HuH-7.5 (cell line): ENCODE data around the gene B4GALNT2.
"Not testable (repeated sequence)": the region's sequence is repeated elsewhere in the genome, so short reads cannot be mapped to it uniquely, and the experiment has no call there.

Experiments
- DNase-seq: peaks from one replicate; pipeline ENCODE4 v3.0.0; 2011; ENCODE audit warnings: low spot score

The B4GALNT2 gene, protein sequence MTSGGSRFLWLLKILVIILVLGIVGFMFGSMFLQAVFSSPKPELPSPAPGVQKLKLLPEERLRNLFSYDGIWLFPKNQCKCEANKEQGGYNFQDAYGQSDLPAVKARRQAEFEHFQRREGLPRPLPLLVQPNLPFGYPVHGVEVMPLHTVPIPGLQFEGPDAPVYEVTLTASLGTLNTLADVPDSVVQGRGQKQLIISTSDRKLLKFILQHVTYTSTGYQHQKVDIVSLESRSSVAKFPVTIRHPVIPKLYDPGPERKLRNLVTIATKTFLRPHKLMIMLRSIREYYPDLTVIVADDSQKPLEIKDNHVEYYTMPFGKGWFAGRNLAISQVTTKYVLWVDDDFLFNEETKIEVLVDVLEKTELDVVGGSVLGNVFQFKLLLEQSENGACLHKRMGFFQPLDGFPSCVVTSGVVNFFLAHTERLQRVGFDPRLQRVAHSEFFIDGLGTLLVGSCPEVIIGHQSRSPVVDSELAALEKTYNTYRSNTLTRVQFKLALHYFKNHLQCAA

DNA sequence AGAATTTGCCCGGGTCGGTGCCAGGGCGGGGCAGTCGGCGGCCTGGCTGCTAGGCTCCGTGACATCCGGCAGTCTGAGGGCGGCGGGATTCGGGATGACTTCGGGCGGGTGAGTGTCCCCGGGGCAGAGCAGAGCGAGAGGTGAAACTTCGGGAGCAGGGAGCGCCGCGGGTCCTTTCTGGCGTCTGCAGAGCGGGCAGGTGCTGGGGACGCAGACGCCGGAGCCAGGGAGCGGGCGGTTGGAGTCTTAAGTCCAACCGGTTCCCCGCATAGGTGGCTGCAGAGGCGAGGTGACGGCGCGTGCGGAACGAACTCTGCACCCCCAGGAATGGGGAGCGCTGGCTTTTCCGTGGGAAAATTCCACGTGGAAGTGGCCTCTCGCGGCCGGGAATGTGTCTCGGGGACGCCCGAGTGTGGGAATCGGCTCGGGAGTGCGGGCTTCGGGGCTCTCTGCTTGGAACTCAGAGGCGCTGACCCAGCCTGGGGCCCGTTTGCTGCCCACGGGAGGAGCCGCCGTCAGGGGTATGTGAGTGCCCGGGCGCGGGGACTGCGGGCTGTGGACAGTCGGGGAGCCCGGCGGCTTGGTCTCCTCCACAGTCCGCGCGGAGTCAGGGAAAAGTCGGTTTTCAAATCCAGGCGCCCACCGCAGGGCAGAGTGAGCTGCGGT lies at the start of gene B4GALNT2:
TSS of gene B4GALNT2 (plus strand) at position 71 of the 666 bp plus-strand sequence. CDS start at position 95, 24 bp downstream.
- DNase-seq, result peak; percentile 65

GRCh38 chr17:49085046-49085445 lies 47.5 kb upstream of the B4GALNT2 start:
- DNase-seq, result not testable (repeated sequence)

GRCh38 chr17:49085565-49086315 lies 46.8 kb upstream of the B4GALNT2 start:
- no peak for DNase-seq

- no peak for DNase-seq
Observed at GRCh38 chr17:49086316-49086605, 46.3 kb upstream of the B4GALNT2 start.

- DNase-seq, result no peak
Observed at GRCh38 chr17:49086649-49087048, 45.9 kb upstream of the B4GALNT2 start.

- DNase-seq, result no peak
Observed at GRCh38 chr17:49089094-49089493, 43.5 kb upstream of the B4GALNT2 start.

DNA sequence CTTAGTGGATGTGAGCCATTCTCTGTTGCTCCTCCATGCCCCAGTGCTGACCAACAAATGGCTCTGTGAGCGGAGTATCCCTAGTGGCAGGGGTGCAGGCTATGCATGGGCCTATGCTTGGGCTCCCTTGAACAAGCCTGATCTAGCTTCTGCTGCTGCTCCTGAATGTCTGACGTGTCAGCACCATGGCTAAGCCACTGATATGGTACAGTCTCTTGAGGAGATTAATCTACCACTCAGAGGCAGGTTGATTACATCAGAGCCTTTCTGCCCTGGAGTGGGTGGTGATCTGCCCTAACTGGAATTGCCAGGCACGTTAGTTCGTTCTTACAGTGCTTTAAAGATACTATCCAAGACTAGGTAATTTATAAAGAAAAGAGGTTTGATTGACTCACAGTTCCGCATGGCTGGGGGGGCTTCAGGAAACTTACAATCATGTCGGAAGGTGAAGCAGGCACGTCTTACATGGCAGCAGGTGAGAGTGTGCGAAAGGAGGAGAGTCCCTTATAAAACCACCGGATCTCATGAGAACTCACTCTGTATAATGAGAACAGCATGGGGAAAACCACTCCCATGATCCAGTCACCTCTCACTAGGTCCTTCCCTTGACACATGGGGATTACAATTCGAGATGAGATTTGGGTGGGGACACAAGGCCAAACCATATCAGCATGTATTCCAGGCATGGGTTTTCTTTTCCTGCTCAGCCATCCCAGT lies 41.5 kb upstream of the B4GALNT2 start:
- DNase-seq, result no peak

- no peak for DNase-seq
Observed at GRCh38 chr17:49093131-49093530, 39.4 kb upstream of the B4GALNT2 start.

DNA sequence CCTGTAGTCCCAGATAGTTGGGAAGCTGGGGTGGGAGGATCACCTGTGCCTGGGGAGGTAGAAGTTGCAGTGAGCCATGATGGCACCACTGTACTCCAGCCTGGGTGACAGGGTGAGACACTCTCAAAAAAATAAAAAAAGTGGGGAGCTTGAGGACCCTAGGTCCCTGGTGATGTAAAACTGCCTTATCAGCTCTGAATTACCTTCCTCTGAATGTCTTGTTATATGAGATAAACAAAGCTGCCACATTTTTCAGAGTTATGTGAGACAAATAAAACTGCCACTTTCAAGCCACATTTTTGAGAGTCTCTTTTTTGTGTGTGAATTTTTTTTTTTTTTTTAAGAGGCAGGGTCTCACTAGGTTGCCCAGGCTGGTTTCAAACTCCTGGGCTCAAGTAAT lies 32.0 kb upstream of the B4GALNT2 start:
- no peak for DNase-seq

- peak; percentile 33 for DNase-seq
Observed at GRCh38 chr17:49101054-49101534, 31.5 kb upstream of the B4GALNT2 start.

DNA sequence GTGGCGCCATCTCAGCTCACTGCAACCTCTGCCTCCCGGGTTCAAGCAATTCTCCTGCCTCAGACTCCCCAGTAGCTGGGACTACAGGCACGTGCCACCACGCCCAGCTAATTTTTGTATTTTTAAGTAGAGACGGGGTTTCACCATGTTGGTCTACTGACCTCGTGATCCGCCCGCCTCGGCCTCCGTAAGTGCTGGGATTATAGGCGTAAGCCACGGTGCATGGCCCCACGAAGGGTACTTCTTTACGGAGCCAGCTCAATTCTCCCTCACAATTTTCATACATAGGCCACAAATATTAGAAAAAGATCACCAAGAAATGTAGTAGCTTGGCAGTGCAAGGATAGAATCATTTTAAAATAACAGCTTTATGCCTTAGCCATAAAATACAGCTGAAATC lies 29.2 kb upstream of the B4GALNT2 start:
- DNase-seq, result not testable (repeated sequence)

GRCh38 chr17:49104511-49105074 lies 28.0 kb upstream of the B4GALNT2 start:
- DNase-seq, result no peak

DNA sequence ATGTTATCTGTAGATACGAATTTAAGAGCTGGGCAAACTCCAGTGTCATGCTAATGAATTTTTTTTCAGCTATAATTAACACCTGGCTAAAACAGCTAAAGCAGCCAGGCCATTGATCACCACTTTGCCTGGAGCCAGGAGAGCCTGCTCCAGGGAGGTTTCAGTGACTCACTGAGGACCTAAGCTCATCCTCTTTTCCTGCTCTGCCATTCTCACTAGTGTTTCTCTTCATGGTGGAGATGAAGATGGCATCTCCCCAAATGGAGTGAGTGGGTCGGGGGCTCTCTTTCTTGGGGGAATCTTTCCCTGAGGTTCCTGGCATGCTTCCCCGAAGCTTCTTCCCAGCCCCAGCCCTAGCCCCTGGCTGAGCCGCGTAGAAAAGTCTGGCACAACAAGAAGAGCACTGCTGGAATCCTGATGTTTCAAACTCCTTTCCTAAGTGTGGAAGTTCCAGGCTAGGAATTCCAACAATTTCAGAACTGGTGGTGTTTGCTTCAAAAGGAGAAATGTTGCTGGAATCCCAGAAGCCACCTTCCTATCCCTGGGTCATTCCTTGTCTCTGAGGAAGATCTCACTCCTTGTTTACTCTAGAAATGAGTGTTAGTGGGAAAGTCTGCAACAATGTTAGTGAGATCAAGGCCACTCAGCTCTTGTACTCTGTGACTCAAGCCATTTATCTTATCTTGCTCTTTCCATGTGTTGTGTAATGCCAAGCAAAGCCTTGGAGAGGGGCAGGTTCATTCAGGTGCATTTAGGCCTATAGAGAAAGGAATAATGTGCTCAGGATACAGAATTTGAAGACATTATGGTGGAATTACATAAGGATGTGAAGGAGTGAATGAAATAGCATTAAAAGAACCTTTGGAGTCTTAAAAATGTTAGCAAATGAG lies 26.0 kb upstream of the B4GALNT2 start:
- DNase-seq, result peak; percentile 38

DNA sequence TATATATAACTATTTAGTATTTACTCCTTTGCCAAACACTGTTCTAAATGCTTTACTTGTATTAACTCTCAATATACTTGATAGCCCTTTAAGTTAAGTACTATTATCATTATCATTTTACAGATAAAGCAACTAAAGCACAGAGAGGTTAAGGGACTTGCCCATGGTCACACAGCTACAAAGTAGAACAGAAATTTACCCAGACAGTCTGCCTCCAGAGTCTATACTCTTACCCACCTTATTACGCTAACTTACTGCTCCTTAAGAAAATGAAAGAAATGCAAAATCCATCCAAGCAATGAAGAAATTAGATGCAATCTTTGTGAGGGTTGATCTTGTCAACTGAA lies 25.4 kb upstream of the B4GALNT2 start:
- no peak for DNase-seq

- DNase-seq, result no peak
Observed at GRCh38 chr17:49108318-49108717, 24.3 kb upstream of the B4GALNT2 start.

- no peak for DNase-seq
Observed at GRCh38 chr17:49110509-49110908, 22.1 kb upstream of the B4GALNT2 start.

DNA sequence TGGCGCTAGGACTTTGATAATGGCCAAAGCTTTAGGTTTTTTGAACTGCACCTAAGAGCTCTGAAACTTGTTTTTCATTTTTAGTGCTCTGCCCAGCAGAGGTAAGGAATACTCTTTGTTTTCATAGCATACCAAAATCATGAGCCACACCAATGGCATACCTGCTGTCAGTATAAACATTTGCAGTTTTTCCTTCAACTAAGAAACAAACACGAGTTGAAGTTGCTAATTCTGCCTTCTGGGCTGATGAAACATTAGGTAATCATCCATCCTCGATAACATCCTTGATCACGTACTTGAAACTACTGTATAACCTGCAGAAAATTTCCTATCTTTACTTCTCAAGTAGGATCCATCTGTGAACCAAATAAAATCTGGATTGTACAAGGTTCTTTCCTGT lies 20.6 kb upstream of the B4GALNT2 start:
- no peak for DNase-seq

GRCh38 chr17:49112936-49113335 lies 19.6 kb upstream of the B4GALNT2 start:
- DNase-seq, result no peak

DNA sequence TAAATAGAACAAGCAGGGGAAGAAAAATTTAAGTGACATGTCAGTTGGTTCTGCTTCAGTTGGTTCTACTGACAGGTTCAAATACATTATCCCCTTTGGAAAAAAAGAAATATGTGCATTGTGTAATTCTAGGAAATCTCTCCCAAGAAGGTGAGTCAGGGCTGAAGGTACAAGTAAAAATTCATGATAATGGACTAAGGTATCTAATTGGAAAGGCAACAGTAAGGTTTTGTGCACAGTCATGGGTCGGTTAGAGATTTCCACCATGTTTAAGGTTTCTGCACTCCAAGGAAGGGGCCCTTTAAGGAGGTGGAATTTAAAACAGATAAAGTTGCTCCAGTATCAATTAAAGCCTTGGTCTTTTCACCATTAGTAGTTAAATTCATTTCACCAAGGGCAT lies 17.9 kb upstream of the B4GALNT2 start:
- no peak for DNase-seq

DNA sequence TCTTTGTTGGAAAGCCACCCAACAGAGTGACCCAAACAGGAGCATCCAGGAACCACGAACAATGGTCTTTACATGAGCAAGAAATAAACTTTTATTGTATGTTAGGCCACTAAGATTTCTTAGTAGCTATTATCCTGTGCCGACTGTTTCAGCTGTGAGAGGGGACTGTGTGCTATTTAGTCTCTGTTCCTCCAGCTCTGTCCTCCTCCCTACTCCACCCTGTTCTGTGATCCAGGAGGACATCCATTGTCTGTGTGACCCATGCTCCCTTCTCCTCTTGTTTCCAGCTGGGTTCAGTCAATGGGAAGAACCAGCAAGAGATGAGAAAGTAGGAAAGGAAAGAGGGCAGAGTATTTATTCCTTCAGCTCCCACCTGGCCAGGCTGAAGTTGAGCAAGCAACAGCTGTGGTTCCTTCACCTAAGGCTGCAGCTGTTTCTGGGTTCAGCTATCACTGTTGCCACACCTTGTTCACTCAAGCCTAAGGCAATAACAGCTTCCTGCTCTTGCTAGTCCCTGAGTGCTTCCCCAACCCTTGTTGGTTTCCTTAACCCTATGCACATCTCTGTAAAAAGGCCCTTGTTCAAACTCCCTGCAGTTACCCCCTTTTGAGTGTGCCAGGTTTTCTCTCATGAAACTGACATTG lies 14.9 kb upstream of the B4GALNT2 start:
- no peak for DNase-seq
